Esophagus squamous epithelium (tissue), 5 donors: ENCODE measurements around the gene DLX1. TPM values are rescaled to one million over a fixed set of nuclear protein-coding genes. Genes with fewer than 3 reads are reported as not detected.

Source experiments
- DNase-seq: peaks from one replicate; lab custom pipeline; 2025; lab: John Stamatoyannopoulos, UW
- H3K27ac ChIP-seq, 4 donors: fragments of 200-600 bp; sonication (generic); one replicate each; pipeline ENCODE4 v1.5.1; 2016 to 2019; ENCODE audit warnings: mild to moderate bottlenecking in 1 of 4
- H3K27me3 ChIP-seq, 4 donors: fragments of 200-600 bp; sonication (generic); 1 replicate in 3 of 4; 2 replicates in 1 of 4; pipeline versions ENCODE4 v1.5.1 to v1.6.0; 2017 to 2021; ENCODE audit warnings: antibody characterized with exemption in 1 of 4
- H3K36me3 ChIP-seq, 3 donors: fragments of 200-600 bp; sonication (generic); one replicate each; pipeline ENCODE4 v1.5.1; 2016 to 2019
- H3K4me1 ChIP-seq, 3 donors: fragments of 200-600 bp; sonication (generic); one replicate each; pipeline ENCODE4 v1.5.1; 2017 to 2019
- H3K4me3 ChIP-seq, 4 donors: fragments of 200-600 bp; sonication (generic); 1 replicate in 3 of 4; 2 replicates in 1 of 4; pipeline ENCODE4 v1.5.1; 2016 to 2019; ENCODE audit warnings: mild to moderate bottlenecking in 2 of 4, moderate library complexity in 1 of 4
- H3K9me3 ChIP-seq, 3 donors: fragments of 200-600 bp; sonication (generic); one replicate each; pipeline ENCODE4 v1.5.1; 2016 to 2019
- CTCF ChIP-seq, 6 experiments: fragments of 450-650 bp in 4 of 6; fragments of 200-600 bp in 2 of 6; sonication (generic) in 2 of 6; IDR thresholded peaks; one replicate each; pipeline ENCODE4 v1.5.1; 2016 to 2019; ENCODE audit warnings: antibody characterized with exemption in 6 of 6, mild to moderate bottlenecking in 4 of 6, moderate library complexity in 4 of 6
- POLR2A ChIP-seq, 4 donors: fragments of 450-650 bp; IDR thresholded peaks; one replicate each; pipeline ENCODE4 v1.6.1; 2017; ENCODE audit warnings: antibody characterized with exemption in 4 of 4, mild to moderate bottlenecking in 4 of 4, moderate library complexity in 3 of 4
- WGBS, 2 donors: methylation state at CpG; one replicate each; pipeline ENCODE4 v1.1.5; 2018; 5-methylcytosine and 5-hydroxymethylcytosine counted together
- intact Hi-C: fragments of 100-400 bp; cut with DNase I; formaldehyde crosslinking; loops from one replicate; pipeline ENCODE4 v1.15.0; 2022
- total RNA-seq, 4 donors: library from RNA; depleted of rRNA; stranded (reverse); fragments of >200 nt; gene quantifications; one replicate each; pipeline ENCODE4 v1.1.0, GENCODE V29; 2016
- donor health status: DM: yes; HTN: yes; CAD: no.

DLX1 gene
- total RNA-seq, 4 donors from 2014 or later, result not detected

- no peak for DNase-seq
- peaks cover 29 to 68% (median 30%) of the 10 kb centered on the region in 3 donors for H3K4me1 ChIP-seq
- TF ChIP-seq CTCF (IDR thresholded peaks at IDR 0.05) (no peak), POLR2A (IDR thresholded peaks at IDR 0.05) (no peak)
- H3K27me3 ChIP-seq, result peaks cover 58 to 100% (median 93%) of the 10 kb centered on the region in 4 donors
- no peak overlapping the region for H3K27ac ChIP-seq
- 18 to 24% methylated on average over 15 to 22 of the region's 37 CpGs for WGBS, 2 donors
- no peak overlapping the region for H3K4me3 ChIP-seq
- no peaks in the 10 kb centered on the region for H3K9me3 ChIP-seq
- no peaks in the 10 kb centered on the region for H3K36me3 ChIP-seq
- intact Hi-C loops, result no loop called here
Observed at GRCh38 chr2:172088245-172089004, 3.1 kb downstream of the DLX1 start.

- no peak for TF ChIP-seq CTCF (IDR thresholded peaks at IDR 0.05)
- TF ChIP-seq POLR2A (IDR thresholded peaks at IDR 0.05), result no peak
- 17 to 23% methylated on average over 10 of the region's 10 CpGs for WGBS, 2 donors
- peaks cover 61 to 100% (median 93%) of the 10 kb centered on the region in 4 donors for H3K27me3 ChIP-seq
- no peaks in the 10 kb centered on the region for H3K36me3 ChIP-seq
- intact Hi-C loops, result no loop called here
- no peaks in the 10 kb centered on the region for H3K9me3 ChIP-seq
- DNase-seq, result no peak
- peaks cover 29 to 65% (median 30%) of the 10 kb centered on the region in 3 donors for H3K4me1 ChIP-seq
- no peak overlapping the region for H3K27ac ChIP-seq
- H3K4me3 ChIP-seq, result no peak overlapping the region
Observed at GRCh38 chr2:172089005-172089504, 3.7 kb downstream of the DLX1 start.

DNA sequence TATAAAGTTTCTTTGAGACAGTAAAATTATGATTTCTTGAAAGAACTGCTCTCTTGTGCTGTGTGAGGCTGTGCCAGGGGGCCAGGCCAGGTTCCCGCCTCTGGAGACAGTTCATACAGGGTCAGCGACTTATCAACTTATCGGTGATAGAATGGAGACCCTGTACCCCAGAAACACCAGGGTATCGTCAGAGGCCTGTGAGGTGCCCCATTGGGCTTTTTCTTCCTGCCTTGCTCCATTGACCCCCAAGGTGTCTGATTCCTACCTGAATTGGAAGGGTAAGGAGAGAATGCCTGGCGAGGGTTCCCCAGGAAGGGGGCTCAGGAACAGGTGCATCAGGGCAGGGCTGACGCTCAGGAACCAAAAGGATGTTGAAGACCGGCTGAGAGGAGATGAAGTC is 4.3 kb downstream of the DLX1 start:
- no peak overlapping the region for H3K4me3 ChIP-seq
- peaks cover 61 to 100% (median 92%) of the 10 kb centered on the region in 4 donors for H3K27me3 ChIP-seq
- H3K9me3 ChIP-seq, result no peaks in the 10 kb centered on the region
- TF ChIP-seq CTCF (IDR thresholded peaks at IDR 0.05) (no peak), POLR2A (IDR thresholded peaks at IDR 0.05) (no peak)
- no peak overlapping the region for H3K27ac ChIP-seq
- H3K4me1 ChIP-seq, result peaks cover 30 to 65% (median 30%) of the 10 kb centered on the region in 3 donors
- 34 to 51% methylated on average over 3 to 5 of the region's 7 CpGs for WGBS, 2 donors
- no peaks in the 10 kb centered on the region for H3K36me3 ChIP-seq
- DNase-seq, result no peak
- intact Hi-C loops, result no loop called here

GRCh38 chr2:172090044-172090961 is 5.0 kb downstream of the DLX1 start:
- WGBS, 2 donors, result 10 to 11% methylated on average over 10 to 20 of the region's 39 CpGs
- intact Hi-C loops, result no loop called here
- TF ChIP-seq POLR2A (IDR thresholded peaks at IDR 0.05) (no peak), CTCF (IDR thresholded peaks at IDR 0.05) (no peak)
- peaks cover 60 to 100% (median 92%) of the 10 kb centered on the region in 4 donors for H3K27me3 ChIP-seq
- H3K27ac ChIP-seq, result no peak overlapping the region
- no peak for DNase-seq
- H3K9me3 ChIP-seq, result no peaks in the 10 kb centered on the region
- no peak overlapping the region for H3K4me3 ChIP-seq
- H3K36me3 ChIP-seq, result no peaks in the 10 kb centered on the region
- H3K4me1 ChIP-seq, result peaks cover 30 to 65% (median 30%) of the 10 kb centered on the region in 3 donors
